GM23338 (cell line): ENCODE results near the gene MYO3B.

Source experiments
- CREB1 ChIP-seq: fragments of 250-450 bp; sonication (Bioruptor Pico); IDR thresholded peaks from 2 replicates; pipeline ENCODE4 v1.5.0; 2020; ENCODE audit warnings: low read depth, mild to moderate bottlenecking, moderate library complexity
- CTCF ChIP-seq, 2 experiments: fragments of 200-600 bp in 1 of 2; sonication (generic) in 1 of 2; conservative IDR thresholded peaks; 2 replicates each; pipeline versions ENCODE4 v1.5.1 to v1.6.1; 2016 to 2017; ENCODE audit warnings: antibody characterized with exemption in 2 of 2, low read depth in 2 of 2, mild to moderate bottlenecking in 2 of 2, moderate library complexity in 1 of 2
- EZH2 ChIP-seq: fragments of 200-600 bp; sonication (generic); IDR thresholded peaks from one replicate; pipeline ENCODE4 v1.8.0; 2017; ENCODE audit warnings: antibody characterized with exemption, mild to moderate bottlenecking, low read depth; ENCODE audit not compliant: unreplicated experiment
- EZH2phosphoT487 ChIP-seq: fragments of 200-600 bp; sonication (generic); IDR thresholded peaks from one replicate; pipeline ENCODE4 v1.8.1; 2018; ENCODE audit warnings: antibody characterized with exemption; ENCODE audit not compliant: unreplicated experiment
- JUNB ChIP-seq: IDR thresholded peaks from one replicate; pipeline ENCODE4 v1.6.1; 2016; ENCODE audit warnings: antibody characterized with exemption; ENCODE audit not compliant: unreplicated experiment
- POLR2AphosphoS5 ChIP-seq: IDR thresholded peaks from 2 replicates; pipeline ENCODE4 v1.6.1; 2016; ENCODE audit warnings: antibody characterized with exemption, low read depth
- REST ChIP-seq: IDR thresholded peaks from one replicate; pipeline ENCODE4 v1.6.1; 2018; ENCODE audit warnings: antibody characterized with exemption; ENCODE audit not compliant: unreplicated experiment
- ZNF114 ChIP-seq: fragments of 250-450 bp; sonication (Bioruptor Pico); IDR thresholded peaks from 2 replicates; pipeline ENCODE4 v1.5.0; 2020; ENCODE audit warnings: mild to moderate bottlenecking, moderate library complexity
- ZNF331 ChIP-seq: fragments of 250-450 bp; sonication (Bioruptor Pico); IDR thresholded peaks from 2 replicates; pipeline ENCODE4 v1.5.0; 2020; ENCODE audit warnings: low read depth, mild to moderate bottlenecking, moderate library complexity

GRCh38 chr2:170571612-170572011 is 393.7 kb downstream of the MYO3B start:
- no peak for TF ChIP-seq CREB1 (CRISPR knock-in tag)
- no peak for TF ChIP-seq EZH2
- TF ChIP-seq CTCF (conservative IDR thresholded peaks at IDR 0.05; ENCODE audit: low read depth in 2 of 2) = no peak
- no peak for TF ChIP-seq EZH2phosphoT487
- TF ChIP-seq REST = no peak
- no peak for TF ChIP-seq POLR2AphosphoS5
- no peak for TF ChIP-seq JUNB
- TF ChIP-seq ZNF331 (CRISPR knock-in tag) = no peak
- no peak for TF ChIP-seq ZNF114 (CRISPR knock-in tag)
